Kidney (tissue), 14 donors: Measurements from ENCODE around the gene BTC. TPM values are rescaled to one million over a fixed set of nuclear protein-coding genes. Genes with fewer than 3 reads are reported as not detected.
A peak's percentile ranks its signal among the peaks of the same experiment; 100 is the strongest.

Experiments
- DNase-seq, 5 donors: peaks; one replicate each; pipeline ENCODE4 v3.0.0-alpha.2; 2013 to 2020
- FAIRE-seq: peaks from 2 replicates; lab custom pipeline; 2012; peaks lifted over from hg19 to GRCh38; lab: Jason Lieb, UNC
- H3K27ac ChIP-seq, 2 donors: one replicate each; pipeline ENCODE4 v1.7.0; 2013; ENCODE audit warnings: low read depth in 2 of 2, low read length in 2 of 2, inconsistent platforms in 1 of 2
- H3K27me3 ChIP-seq: one replicate; pipeline ENCODE4 v1.7.1; 2013; ENCODE audit warnings: low read length, inconsistent platforms; ENCODE audit not compliant: control insufficient read depth, insufficient read depth
- H3K36me3 ChIP-seq, 3 donors: one replicate each; pipeline versions ENCODE4 v1.7.0 to v1.7.1; 2013; ENCODE audit warnings: low read length in 3 of 3, control low read depth in 1 of 3, inconsistent platforms in 1 of 3; ENCODE audit not compliant: insufficient read depth in 3 of 3, control insufficient read depth in 2 of 3
- H3K4me1 ChIP-seq, 3 donors: one replicate each; pipeline versions ENCODE4 v1.7.0 to v1.7.1; 2013; ENCODE audit warnings: low read length in 3 of 3, inconsistent platforms in 1 of 3, low read depth in 1 of 3; ENCODE audit not compliant: control insufficient read depth in 2 of 3, insufficient read depth in 2 of 3
- H3K4me3 ChIP-seq, 3 donors: one replicate each; pipeline versions ENCODE4 v1.7.0 to v1.8.1; 2013; ENCODE audit warnings: low read length in 3 of 3, control low read depth in 1 of 3, inconsistent platforms in 1 of 3
- H3K9ac ChIP-seq, 3 donors: one replicate each; pipeline versions ENCODE4 v1.7.0 to v1.7.1; 2013; ENCODE audit warnings: low read length in 3 of 3, control low read depth in 1 of 3, inconsistent platforms in 1 of 3
- H3K9me3 ChIP-seq, 3 donors: one replicate each; pipeline versions ENCODE4 v1.7.0 to v1.7.1; 2013; ENCODE audit warnings: low read length in 3 of 3, control low read depth in 1 of 3, inconsistent platforms in 1 of 3; ENCODE audit not compliant: control insufficient read depth in 2 of 3, insufficient read depth in 1 of 3
- CTCF ChIP-seq: IDR thresholded peaks from 3 replicates; pipeline ENCODE4 v1.5.1; 2012; ENCODE audit warnings: mild to moderate bottlenecking, moderate library complexity, borderline replicate concordance; ENCODE audit not compliant: insufficient read depth; ENCODE audit errors: extremely low read depth
- intact Hi-C: fragments of 100-400 bp; cut with DNase I; formaldehyde crosslinking; loops from one replicate; pipeline ENCODE4 v1.11.1; 2022
- polyA plus RNA-seq: library from polyadenylated mRNA; stranded (reverse); fragments of 350-450 nt; fragmentation: Illumina TruSeq; extraction: RNeasy Lipid Tissue Mini Kit (QIAGEN cat#74804); gene quantifications from one replicate; pipeline ENCODE4 v1.2.3, GENCODE V29; 2014; ENCODE audit warnings: low read depth, low replicate concordance; ENCODE audit not compliant: insufficient read depth
- total RNA-seq: library from RNA; stranded (reverse); fragmentation: NEBNext Ultra II Directional; extraction: Animal tissue kit (Norgen Biotek cat#: 25700); gene quantifications from one replicate; pipeline ENCODE4 v1.2.1, GENCODE V29; 2021
- donor health status: control.
- donor health status: control.
- donor health status: control.
- donor health status: control.
- donor health status: control.
- donor health status: DM: yes; HTN: yes; CAD: no.
- donor health status: Normal renal cell carcinoma (clear cell type).

BTC gene
- total and polyA plus RNA-seq, 2 donors from 2014 or later: 6.0 TPM

- Histone ChIP-seq H3K27me3 (no peaks in the 10 kb centered on the region), H3K36me3 (no peaks in the 10 kb centered on the region), H3K9ac (no peak overlapping the region), H3K27ac (no peak overlapping the region), H3K9me3 (no peaks in the 10 kb centered on the region), H3K4me1 (peaks cover 0 to 7% (median 2%) of the 10 kb centered on the region in 3 donors), H3K4me3 (no peak overlapping the region)
- no peak for DNase-seq
- intact Hi-C loops: no loop called here
- no peak for TF ChIP-seq CTCF
- FAIRE-seq: no peak
These were observed 24.0 kb downstream of the BTC start for GRCh38 chr4:74770226-74770910.

GRCh38 chr4:74768857-74769525 lies 25.3 kb downstream of the BTC start:
- Histone ChIP-seq H3K36me3 (no peaks in the 10 kb centered on the region), H3K27me3 (no peaks in the 10 kb centered on the region), H3K27ac (peak overlapping the region in 1 of 2 donors; percentile 24), H3K9me3 (no peaks in the 10 kb centered on the region), H3K4me3 (no peak overlapping the region), H3K4me1 (peaks cover 0 to 7% (median 2%) of the 10 kb centered on the region in 3 donors), H3K9ac (no peak overlapping the region)
- FAIRE-seq (no peak), DNase-seq (peak in 1 of 5 donors; percentile 30)
- intact Hi-C loops: no loop called here
- no peak for TF ChIP-seq CTCF

GRCh38 chr4:74764119-74764518 lies 30.2 kb downstream of the BTC start:
- H3K27me3 ChIP-seq: no peaks in the 10 kb centered on the region
- FAIRE-seq (no peak), DNase-seq (no peak)
- H3K36me3 ChIP-seq: no peaks in the 10 kb centered on the region
- no peak overlapping the region for H3K27ac ChIP-seq
- H3K4me3 ChIP-seq: no peak overlapping the region
- H3K9ac ChIP-seq: no peak overlapping the region
- peaks cover 0 to 4% (median 2%) of the 10 kb centered on the region in 3 donors for H3K4me1 ChIP-seq
- TF ChIP-seq CTCF: no peak
- no peaks in the 10 kb centered on the region for H3K9me3 ChIP-seq
- intact Hi-C loops: no loop called here
